ENCODE data around the gene AGBL4. TPM values are rescaled to one million over a fixed set of nuclear protein-coding genes. Genes with fewer than 3 reads are reported as not detected.

Gene AGBL4
- total and polyA plus RNA-seq, 8 donors = 0.32 to 1.3 (median 0.87) TPM

GRCh38 chr1:48924099-48924498, 1099.7 kb downstream of the AGBL4 start:
- intact Hi-C loops (cut with DNase I) = no loop called here
- TF ChIP-seq CTCF (IDR thresholded peaks at IDR 0.05) = no peak
- no peaks in the 10 kb centered on the region for H3K36me3 ChIP-seq
- H3K4me3 ChIP-seq = no peak overlapping the region
- no peak for DNase-seq
- no peaks in the 10 kb centered on the region for H3K9me3 ChIP-seq
- H3K4me1 ChIP-seq = no peaks in the 10 kb centered on the region
- H3K27ac ChIP-seq = no peak overlapping the region
- no peak for ATAC-seq
- no peaks in the 10 kb centered on the region for H3K27me3 ChIP-seq

- intact Hi-C loops (cut with DNase I) = no loop called here
- ATAC-seq (no peak), DNase-seq (no peak)
- Histone ChIP-seq H3K36me3 (no peaks in the 10 kb centered on the region), H3K4me1 (no peaks in the 10 kb centered on the region), H3K4me3 (no peak overlapping the region), H3K9me3 (no peaks in the 10 kb centered on the region), H3K27ac (no peak overlapping the region), H3K27me3 (no peaks in the 10 kb centered on the region)
- no peak for TF ChIP-seq CTCF (IDR thresholded peaks at IDR 0.05)
These were observed 1100.6 kb downstream of the AGBL4 start for GRCh38 chr1:48923116-48923515.

- TF ChIP-seq CTCF (IDR thresholded peaks at IDR 0.05) = no peak
- H3K9me3 ChIP-seq = no peaks in the 10 kb centered on the region
- H3K27me3 ChIP-seq = no peaks in the 10 kb centered on the region
- H3K4me3 ChIP-seq = no peak overlapping the region
- no peaks in the 10 kb centered on the region for H3K36me3 ChIP-seq
- H3K4me1 ChIP-seq = no peaks in the 10 kb centered on the region
- ATAC-seq (no peak), DNase-seq (no peak)
- H3K27ac ChIP-seq = no peak overlapping the region
- intact Hi-C loops (cut with DNase I) = no loop called here
These were observed 1102.9 kb downstream of the AGBL4 start for GRCh38 chr1:48920851-48921250.

GRCh38 chr1:48917901-48918603, 1105.7 kb downstream of the AGBL4 start:
- no peaks in the 10 kb centered on the region for H3K4me1 ChIP-seq
- no peak overlapping the region for H3K4me3 ChIP-seq
- no peak for ATAC-seq
- intact Hi-C loops (cut with DNase I) = no loop called here
- H3K36me3 ChIP-seq = no peaks in the 10 kb centered on the region
- TF ChIP-seq CTCF (IDR thresholded peaks at IDR 0.05) = no peak
- no peak for DNase-seq
- H3K27ac ChIP-seq = no peak overlapping the region
- no peaks in the 10 kb centered on the region for H3K27me3 ChIP-seq
- H3K9me3 ChIP-seq = no peaks in the 10 kb centered on the region

GRCh38 chr1:48917070-48917454, 1106.7 kb downstream of the AGBL4 start:
- intact Hi-C loops (cut with DNase I) = no loop called here
- no peaks in the 10 kb centered on the region for H3K9me3 ChIP-seq
- H3K4me1 ChIP-seq = no peaks in the 10 kb centered on the region
- no peaks in the 10 kb centered on the region for H3K36me3 ChIP-seq
- H3K4me3 ChIP-seq = no peak overlapping the region
- no peak for TF ChIP-seq CTCF (IDR thresholded peaks at IDR 0.05)
- DNase-seq = no peak
- no peak for ATAC-seq
- no peak overlapping the region for H3K27ac ChIP-seq
- no peaks in the 10 kb centered on the region for H3K27me3 ChIP-seq
